NCI-H69 (cell line): ENCODE measurements around the gene OSCP1.

Source experiments
- DNase-seq: peaks from one replicate; lab custom pipeline; 2025; lab: John Stamatoyannopoulos, UW

Gene OSCP1

DNA sequence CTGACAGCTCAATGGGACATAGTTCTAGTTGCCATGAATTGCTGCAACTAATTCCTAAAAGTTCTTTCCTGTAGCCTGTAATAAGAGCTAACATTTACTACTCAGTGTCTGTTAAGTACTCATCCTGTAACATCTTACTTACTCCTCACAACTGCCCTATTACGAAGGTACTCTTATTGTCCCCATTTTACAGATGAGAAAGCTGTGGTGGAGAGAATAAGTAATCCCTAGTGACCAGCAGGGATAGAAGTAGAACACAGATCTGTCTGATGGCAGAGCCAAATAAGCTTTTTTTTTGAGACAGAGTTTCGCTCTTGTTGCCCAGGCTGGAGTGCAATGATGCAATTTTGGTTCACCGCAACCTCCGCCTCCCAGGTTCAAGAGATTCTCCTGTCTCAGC is 67.6 kb downstream of the OSCP1 start:
- DNase-seq = no peak

DNA sequence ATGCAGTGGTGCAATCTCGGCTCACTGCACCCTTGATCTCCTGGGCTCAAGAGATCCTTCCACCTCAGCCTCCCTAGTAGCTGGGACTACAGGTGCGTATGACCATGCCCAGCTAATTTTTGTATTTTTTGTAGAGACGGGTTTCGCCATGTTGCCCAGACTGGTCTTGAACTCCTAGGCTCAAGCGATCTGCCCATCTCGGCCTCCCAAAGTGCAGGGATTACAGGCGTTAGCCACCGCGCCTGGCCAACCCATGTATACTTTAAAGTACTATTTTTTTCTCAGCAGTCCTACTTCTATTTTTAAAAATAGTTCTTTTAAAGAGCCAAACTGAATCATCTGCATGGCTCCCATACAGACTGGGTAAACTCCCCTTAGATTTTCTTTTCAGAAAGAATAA is 68.0 kb downstream of the OSCP1 start:
- no peak for DNase-seq

DNA sequence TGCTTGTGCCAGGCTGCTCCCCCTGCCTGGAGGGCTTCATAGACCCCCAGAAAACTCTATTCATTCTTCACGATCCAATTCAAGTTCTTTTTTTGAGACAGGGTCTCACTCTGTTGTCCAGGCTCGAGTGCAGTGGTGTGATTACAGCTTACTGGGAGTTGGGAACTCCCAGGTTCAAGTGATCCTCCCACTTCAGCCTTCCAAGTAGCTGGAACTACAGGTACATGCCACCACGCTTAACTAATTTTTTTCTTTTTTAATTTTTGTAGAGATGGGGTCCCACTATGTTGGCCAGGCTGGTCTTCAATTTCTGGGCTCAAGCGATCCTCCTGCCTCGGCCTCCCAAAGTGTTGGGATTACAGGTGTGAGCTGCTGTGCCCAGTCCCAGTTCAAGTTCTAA is 68.8 kb downstream of the OSCP1 start:
- DNase-seq = no peak

DNA sequence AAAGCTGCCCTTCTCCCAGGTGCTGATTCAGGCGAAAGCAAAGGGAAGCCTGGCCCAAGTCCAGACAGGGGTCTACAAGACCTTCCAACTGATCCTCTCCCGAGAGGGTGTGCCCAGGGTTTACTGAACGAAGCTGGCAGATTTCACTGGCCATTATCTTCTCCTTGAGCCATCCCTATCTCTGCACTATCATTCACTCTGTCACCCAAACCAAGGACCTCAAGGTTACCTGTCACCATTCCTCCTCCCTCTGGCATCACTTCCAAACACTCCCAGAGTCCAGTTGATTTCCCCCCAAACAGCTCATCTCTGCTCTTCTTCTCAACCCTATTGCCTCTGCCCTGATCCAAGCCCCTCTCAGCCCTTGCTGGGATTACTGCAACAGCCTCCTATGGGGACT is 69.5 kb downstream of the OSCP1 start:
- no peak for DNase-seq

DNA sequence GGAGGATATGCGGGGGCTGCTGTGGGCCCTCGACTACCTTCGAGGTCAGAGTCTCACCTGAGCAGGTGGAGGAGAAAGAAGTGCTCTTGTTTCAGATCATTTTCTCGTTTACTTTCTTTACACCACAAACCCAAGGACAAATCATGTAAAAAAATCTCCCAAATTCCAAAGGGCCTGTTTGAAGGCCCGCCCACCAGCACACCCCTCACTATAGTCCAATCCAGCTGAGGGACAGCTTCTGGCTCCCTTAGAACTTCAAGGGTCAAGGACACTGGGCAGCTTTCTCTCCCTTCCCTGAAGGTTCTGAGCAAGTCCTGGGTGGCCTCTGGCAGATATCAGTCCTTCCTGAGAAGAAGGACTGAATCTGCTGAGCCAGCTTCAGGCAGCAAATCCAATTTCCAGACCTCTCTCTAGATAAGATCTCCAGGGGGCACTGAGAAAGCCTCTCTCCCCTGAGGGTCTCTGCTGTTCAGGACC is 70.1 kb downstream of the OSCP1 start:
- no peak for DNase-seq

DNA sequence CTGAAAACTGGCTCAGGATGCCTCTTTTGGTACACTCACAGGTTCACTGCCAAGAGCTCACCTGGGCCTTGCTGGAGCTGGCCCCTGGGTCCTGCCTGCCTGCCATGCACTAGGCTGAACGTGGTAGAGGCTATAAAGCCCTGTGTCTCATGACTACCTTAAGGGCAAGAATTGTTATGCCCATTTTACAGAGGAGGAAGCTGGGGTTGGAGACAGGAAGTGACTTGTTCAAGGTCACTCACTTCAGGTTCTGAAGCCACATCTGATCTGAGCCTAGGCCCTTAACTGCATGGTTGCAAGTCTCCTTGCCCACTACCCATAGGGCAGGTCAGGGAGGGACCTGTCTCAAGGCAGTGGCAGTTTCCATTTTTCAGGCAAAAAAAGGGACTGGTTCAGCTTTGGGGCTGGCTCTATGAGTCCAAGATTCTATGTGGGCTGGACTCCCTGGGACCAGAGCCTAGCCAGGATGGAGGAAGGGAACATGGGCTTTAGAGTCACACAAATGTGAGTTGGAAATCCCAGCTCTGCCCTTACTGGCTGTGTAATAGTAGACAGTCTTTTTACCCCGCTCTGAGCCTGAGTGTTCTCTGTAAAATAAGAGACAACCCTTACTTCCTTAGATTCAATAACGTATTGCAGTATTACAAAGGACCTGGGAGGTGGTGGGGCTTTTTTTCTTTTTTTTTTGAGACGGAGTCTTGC is 72.3 kb downstream of the OSCP1 start:
- no peak for DNase-seq

DNA sequence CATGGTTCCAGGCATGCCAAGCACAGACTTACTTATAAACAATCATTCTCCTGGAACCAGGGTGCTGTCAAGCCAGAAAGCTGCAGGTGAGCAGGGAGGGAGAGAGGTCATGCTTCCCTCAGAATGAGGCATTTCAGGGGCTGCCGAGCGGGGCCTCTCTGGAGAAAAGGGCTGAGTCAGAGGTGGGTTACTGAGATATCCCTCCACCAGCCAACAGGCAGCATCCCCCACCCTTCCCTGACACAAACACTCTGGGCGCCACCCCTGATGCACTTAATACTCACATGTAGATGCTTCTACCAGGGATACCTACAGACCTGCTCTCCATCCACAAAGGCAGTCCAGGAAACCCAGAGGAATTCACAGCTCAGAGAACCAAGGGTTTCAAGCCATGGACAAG is 77.6 kb downstream of the OSCP1 start:
- DNase-seq = no peak

DNA sequence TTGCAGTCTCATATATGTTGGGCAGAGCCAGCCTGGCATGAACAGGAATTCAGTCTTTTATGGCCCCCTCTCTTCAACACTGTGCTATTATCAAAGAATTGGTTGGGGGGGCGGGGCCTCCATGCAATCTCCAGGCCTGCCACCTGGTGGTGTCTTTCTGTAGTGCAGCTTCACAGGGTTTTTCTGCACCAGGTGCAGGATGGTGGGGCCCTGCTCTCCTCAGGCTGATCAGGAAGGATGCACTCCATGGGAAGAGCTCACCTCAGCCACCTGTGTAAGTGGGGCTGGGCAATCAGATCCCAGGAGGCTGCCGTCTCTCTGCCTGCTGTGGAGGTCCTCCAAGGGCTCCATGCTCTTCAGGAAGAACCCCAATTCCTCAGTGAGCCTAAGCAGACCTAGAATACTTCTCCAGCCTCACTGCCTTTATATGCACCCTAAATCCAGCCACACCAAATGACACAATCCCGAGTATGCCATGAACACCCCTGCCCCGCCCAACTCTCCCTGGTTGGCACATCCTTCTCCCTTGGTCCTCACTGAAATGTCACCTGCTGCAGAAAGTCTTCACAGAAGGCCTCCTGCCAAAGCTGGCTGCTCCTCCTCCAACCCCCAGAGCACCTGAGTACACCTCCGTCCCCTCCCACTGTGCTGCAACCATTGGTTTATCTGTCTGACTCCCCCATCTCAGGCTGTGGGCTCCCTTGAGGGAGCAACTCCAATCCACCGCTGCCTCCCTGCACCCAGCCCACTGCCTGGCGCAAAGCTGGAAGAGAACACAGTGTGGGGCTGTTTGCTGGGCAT is 81.0 kb downstream of the OSCP1 start:
- DNase-seq = peak; percentile 68
